Stimulated activated CD8-positive, alpha-beta memory T cell treated with anti-CD3 and anti-CD28 coated beads, Interleukin-15, amount 100 ng/mL, for 4 hours (primary cell): ENCODE measurements around the gene INPP5J.
"Not testable (repeated sequence)": the region's sequence is repeated elsewhere in the genome, so short reads cannot be mapped to it uniquely, and the experiment has no call there.

Source experiments
- DNase-seq, 2 donors: peaks; one replicate each; pipeline ENCODE4 v3.0.0-alpha.2; 2020; ENCODE audit warnings: low read depth in 2 of 2

Gene INPP5J

DNA sequence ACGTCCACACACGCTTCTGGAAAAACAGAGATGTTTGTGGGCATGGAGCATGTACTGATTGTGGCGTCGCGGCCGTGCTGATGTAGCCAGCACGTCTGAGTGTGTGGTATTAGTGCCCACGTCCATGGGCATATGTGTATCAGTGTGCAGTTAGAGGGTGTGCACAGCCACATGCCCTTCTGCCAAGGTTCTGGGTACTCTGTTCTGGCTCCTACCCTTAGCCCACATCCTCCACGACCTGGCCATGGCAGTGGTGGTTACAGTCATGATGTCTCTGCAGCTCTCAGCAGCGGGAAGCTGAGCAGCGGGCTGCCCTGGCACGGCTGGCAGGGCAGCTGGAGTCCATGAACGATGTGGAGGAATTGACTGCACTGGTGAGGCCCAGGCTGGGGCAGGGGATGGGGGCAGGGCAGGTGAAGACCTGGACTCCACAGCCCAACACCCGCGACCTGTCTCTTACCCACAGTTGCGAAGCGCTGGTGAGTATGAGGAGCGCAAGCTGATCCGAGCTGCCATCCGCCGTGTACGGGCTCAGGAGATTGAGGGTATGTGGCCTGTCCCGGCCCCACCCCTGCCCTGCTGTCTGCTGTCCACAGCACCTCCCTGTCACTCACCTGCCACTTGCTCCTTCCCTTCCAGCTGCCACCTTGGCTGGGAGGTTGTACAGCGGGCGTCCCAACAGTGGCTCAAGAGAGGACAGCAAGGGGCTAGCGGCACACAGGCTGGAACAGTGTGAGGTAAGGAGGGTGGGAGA lies 34.4 kb upstream of the INPP5J start:
- DNase-seq, result no peak

- DNase-seq, result no peak
Observed at GRCh38 chr22:31089160-31090100, 33.3 kb upstream of the INPP5J start.

DNA sequence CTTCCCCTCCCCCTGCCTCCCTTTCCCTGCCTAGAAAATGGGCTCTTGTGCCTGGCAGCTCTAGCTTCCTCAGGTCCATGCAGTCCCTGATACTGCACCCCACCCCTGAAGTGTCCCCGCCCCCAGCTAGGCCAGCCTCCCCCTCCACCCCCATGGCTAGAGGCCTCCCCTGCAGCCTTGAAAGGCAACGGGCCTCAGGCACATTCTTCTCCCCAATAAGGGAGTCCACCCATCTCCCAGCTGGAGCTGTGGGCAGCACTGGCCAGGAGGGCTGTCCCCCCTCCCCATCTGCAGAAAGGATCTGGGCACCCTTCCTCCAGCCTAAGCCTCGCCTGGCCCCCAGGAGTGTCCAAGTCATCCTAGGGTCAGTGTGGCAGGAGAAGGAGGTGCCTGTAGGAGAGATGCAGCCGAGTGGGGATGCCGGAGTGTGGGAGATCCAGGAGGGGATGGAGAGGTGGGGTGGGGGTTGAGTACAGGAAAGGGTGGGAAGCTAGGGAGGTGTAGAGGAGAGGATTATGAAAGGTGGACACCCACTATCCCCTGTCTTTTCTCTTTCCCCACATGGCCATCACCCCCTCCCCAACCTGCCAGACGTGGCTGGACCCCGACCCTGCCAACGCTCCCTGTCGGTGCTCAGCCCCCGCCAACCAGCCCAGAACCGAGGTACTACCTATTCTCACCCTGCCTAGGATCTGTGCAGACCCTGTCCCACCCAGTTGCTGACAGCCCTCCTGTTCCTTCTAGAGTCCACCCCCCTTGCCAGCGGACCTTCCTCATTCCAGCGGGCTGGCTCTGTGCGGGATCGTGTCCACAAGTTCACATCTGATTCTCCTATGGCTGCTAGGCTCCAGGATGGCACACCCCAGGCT lies 32.3 kb upstream of the INPP5J start:
- DNase-seq, result no peak

DNA sequence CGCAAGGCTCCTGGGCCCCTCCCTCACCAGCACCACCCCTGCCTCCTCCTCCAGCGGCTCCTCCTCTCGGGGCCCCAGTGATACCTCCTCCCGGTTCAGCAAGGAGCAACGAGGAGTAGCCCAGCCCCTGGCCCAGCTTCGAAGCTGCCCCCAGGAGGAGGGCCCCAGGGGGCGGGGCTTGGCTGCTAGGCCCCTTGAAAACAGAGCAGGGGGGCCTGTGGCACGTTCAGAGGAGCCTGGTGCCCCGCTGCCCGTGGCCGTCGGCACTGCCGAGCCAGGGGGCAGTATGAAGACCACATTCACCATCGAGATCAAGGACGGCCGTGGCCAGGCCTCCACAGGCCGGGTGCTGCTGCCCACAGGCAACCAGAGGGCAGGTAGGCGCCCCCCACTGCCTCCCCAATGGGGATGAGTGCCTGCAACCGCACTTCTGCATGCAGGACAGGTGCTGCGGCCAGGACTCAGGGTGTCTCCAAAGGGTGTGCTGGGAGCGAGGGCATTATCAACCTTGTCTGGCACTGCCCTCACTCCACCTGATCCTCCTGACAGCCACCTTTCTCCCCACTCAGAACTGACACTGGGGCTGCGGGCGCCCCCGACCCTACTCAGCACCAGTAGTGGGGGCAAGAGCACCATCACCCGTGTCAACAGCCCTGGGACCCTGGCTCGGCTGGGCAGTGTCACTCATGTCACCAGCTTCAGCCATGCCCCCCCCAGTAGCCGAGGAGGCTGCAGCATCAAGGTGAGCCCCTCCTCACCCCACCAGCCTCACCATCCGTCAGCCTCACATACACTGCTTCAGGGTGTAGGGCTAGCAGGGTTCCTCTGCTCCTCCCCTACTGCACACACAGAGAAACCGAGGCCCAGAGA lies 31.4 kb upstream of the INPP5J start:
- no peak for DNase-seq

GRCh38 chr22:31092161-31092560 lies 30.6 kb upstream of the INPP5J start:
- no peak for DNase-seq

DNA sequence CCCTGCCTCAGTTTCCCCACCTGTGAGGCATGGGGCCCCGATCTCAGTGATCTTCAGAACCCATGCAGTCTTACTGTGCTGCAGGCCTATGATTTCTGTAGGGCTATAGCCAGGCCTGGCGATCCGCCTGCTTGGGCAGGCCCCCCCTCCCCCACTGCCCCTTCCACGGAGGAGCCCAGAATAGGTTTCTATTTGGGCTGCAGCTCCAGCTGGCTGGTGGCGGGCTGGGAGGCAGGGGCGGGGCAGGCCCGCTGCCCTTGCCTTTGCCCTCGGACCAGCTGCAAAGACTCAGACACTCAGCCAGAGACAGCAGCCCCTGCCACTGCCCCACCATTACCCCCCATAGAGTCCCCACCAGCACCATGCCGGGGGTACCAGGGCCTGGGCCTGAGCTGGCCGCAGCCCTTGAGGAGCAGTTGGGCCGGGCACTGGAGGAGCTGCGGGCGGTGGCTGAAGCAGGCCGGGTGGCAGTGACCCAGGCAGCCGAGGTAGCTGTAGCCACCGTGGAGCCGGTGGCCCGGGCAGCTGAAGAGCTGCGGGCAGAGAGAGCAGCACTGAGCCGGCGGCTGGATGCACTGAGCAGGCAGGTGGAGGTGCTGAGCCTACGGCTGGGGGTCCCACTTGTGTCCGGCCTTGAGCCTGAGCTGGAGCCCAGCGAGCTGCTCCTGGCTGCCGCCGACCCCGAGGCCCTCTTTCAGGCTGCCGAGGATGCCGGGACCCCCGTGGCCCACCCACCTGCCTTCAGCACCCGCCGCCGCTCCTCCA lies 29.5 kb upstream of the INPP5J start:
- no peak for DNase-seq

GRCh38 chr22:31094021-31094551 lies 28.7 kb upstream of the INPP5J start:
- no peak for DNase-seq

GRCh38 chr22:31094741-31095140 lies 28.0 kb upstream of the INPP5J start:
- no peak for DNase-seq

- no peak for DNase-seq
Observed at GRCh38 chr22:31095637-31096249, 27.0 kb upstream of the INPP5J start.

DNA sequence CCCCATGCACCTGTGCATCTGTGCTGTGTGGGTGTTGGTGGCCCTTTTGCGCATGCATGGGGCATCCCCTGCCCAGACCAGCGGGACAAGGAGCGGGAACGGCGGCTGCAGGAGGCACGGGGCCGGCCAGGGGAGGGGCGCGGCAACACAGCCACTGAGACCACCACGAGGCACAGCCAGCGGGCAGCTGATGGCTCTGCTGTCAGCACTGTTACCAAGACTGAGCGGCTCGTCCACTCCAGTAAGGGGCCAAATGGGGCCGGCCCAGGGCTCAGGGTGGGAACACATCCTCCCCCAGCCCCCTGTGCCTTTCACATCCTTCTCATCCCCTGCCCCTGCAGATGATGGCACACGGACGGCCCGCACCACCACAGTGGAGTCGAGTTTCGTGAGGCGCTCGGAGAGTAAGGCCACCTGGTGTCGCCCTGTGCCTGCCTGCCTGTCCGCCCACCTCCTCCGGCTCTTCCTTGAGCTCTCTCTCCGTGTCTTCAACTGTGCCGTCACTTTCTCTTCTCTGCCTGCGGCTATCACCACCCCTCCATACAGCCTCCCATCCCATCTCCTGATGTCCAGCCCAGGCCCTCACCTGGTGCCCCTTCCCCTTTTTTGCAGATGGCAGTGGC lies 26.0 kb upstream of the INPP5J start:
- no peak for DNase-seq

GRCh38 chr22:31097539-31097938 lies 25.2 kb upstream of the INPP5J start:
- not testable (repeated sequence) for DNase-seq

GRCh38 chr22:31097941-31098631 lies 24.7 kb upstream of the INPP5J start:
- DNase-seq, result no peak

GRCh38 chr22:31098632-31099110 lies 24.1 kb upstream of the INPP5J start:
- DNase-seq, result no peak

DNA sequence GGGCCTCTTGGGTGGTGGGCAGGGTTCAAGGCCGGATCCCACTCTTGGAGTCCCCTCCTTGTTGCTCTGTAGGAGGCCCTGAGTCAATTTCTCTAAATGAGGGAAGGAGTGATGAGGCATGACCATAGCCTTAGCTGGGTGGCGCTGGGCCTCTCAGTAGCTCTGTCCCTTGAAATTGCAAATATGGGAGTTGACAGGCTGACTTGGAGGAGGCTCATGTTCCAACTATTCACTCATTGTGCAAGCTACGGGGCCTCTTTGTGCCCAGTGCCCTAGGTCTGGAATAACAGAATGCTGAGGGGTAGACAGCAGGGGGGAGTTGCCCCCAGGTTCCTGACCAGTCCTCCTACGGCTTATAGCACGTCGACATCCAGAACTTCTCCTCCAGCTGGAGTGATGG lies 23.4 kb upstream of the INPP5J start:
- DNase-seq, result no peak

DNA sequence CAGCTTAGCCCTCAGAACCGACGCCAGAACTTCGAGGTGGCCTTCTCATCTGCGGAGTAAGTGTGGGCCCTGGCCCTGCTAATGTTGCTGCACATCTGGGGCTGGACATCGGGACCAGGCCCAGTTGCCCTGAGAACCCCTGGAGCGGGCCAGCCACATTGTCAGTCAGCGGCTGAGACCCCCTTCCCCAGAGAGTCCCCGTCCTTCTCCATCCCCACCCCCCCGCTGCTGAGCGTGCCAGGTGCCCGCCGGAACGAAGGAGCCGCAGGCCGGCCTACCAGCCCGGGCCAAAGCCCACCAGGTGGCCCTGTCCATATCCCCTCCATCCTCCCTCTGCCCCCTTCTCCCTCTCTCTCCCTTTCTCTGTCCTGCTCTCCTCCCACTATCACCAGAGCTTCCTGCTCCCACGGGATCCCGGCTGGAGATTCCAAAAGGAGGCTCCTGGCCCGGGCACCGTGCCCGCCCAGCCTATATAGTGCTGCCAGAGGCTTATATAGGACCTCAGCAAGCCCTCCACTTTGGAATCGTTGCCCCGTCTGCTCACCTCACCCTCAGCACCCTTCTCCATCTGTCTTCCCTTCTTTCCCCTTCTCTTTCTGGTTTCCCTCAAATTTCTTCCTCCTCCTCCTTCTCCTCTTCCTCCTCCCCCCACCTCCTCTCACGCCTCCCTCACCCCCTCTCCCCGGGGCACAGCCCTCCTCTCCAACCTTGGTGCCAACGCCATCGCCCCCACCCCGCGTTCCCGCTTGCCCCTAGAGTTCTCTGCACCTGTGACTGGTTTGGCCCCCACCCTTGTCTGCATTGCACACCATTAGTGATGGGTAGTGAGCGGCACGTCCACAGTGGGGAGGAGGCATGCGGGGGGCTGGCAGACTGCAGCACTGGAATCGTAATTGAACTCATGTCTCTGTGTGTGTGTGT lies 22.7 kb upstream of the INPP5J start:
- no peak for DNase-seq

DNA sequence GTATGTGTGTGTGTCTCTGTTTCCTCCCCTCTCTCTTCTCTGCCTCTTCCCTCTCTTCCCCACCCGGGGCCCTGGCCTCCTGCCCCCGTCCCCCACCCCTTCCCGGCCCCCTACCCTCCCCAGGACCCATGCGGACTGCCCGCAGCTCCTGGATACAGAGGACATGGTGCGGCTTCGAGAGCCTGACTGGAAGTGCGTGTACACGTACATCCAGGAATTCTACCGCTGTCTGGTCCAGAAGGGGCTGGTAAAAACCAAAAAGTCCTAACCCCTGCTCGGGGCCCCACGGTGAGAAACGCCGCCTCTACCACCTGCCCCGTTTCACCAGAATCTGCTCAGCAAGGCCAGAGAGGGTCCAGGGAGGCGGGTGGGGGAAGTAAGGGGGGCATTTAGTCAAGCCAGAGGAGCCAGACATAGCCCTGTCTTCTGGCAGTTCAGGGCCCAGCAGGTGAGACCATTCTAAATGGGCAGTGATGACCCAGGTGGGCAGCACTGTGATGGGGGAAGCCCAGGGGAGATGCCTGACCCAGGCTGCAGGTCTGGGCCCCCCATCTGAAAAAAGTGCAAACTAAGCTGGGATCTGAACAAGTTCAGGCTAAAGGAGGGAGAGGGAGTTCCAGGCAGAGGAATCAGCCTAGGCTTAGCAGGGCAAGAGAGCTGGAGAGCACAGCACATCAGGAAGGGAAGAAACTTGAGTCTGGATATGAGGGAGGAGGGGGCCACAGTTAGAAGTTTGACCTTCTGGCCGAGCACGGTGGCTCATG lies 21.8 kb upstream of the INPP5J start:
- DNase-seq, result no peak
